IPS DF 19.7 (cell line): Measurements from ENCODE around the gene WDR5.

Experiments
- DNase-seq: peaks from one replicate; pipeline ENCODE4 v3.0.0-alpha.2; 2013; ENCODE audit warnings: low read depth, low spot score

Gene WDR5

DNA sequence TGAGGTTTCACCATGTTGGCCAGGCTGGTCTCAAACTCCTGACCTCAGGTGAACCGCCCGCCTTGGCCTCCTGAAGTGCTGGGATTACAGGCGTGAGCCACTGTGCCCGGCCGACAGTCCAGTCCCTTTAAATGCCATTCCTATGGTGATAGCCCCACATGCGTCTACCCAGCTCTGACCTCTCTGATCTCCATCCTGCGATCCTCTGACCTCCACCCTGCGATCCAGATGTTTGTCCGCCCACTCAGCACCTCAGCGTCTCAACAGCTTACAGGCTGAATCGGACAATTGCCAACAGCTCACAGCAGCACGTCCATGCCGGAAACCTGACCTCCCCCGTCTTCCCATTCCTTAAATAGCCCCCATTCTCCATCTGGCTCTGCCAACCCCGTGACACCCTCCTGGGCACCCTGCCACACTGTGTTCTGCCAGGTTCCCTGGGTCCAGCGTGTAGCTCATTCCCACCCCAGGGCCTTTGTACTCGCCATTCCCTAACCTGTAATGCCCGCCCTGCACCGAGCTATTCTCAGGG is 72.5 kb downstream of the WDR5 start:
- no peak for DNase-seq

DNA sequence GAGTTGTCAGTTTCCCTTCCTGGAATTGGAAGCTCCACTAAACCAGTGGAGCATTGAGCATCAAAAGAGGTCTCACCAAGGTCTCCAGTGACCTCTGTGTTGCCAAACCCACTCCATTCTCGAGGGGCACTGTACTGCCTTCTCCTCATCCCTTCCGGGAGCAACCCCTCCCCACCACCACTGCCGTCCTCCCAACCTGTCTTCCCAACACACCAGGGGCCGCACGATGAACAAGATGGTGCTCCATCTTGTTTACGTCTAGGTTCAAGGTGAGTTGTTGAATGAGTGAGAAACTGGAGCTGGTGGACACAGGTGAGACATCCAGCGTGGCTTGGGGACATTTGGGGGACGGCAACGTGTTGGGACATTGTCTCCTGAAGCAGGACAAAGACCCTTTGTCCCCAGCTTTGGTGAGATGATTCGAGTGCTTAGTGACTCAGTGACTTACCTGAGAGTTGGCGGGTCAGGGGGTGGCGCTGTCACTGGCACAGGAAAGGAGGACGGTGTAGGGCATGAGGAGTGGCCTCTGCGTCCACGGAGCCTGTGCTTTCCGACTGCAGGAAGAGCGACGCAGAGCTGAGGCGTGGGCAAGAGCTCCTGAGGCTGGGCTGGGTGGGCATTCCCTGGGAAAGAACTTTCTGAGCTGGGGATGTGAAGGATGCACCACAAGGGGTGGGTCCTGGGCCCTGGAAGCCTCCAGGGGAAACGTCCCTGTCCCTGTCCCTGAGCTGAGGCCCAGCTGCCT is 73.3 kb downstream of the WDR5 start:
- DNase-seq: no peak
